Rectal smooth muscle tissue (tissue), 1 donor: ENCODE data around the gene FMO1.
A peak's percentile ranks its signal among the peaks of the same experiment; 100 is the strongest.
"Not testable (repeated sequence)": the region's sequence is repeated elsewhere in the genome, so short reads cannot be mapped to it uniquely, and the experiment has no call there.

ENCODE experiments used
- H3K27ac ChIP-seq: one replicate; pipeline ENCODE4 v1.7.0; 2013; ENCODE audit warnings: low read depth, low read length, inconsistent platforms
- H3K27me3 ChIP-seq: one replicate; pipeline ENCODE4 v1.7.0; 2013; ENCODE audit warnings: low read length; ENCODE audit not compliant: control insufficient read depth, insufficient read depth
- H3K36me3 ChIP-seq: one replicate; pipeline ENCODE4 v1.7.0; 2013; ENCODE audit warnings: low read length; ENCODE audit not compliant: control insufficient read depth, insufficient read depth
- H3K4me1 ChIP-seq: one replicate; pipeline ENCODE4 v1.7.0; 2013; ENCODE audit warnings: low read length; ENCODE audit not compliant: control insufficient read depth, insufficient read depth
- H3K4me3 ChIP-seq: one replicate; pipeline ENCODE4 v1.7.0; 2013; ENCODE audit warnings: low read length
- H3K9ac ChIP-seq: one replicate; pipeline ENCODE4 v1.7.0; 2013; ENCODE audit warnings: low read length

Gene FMO1

DNA sequence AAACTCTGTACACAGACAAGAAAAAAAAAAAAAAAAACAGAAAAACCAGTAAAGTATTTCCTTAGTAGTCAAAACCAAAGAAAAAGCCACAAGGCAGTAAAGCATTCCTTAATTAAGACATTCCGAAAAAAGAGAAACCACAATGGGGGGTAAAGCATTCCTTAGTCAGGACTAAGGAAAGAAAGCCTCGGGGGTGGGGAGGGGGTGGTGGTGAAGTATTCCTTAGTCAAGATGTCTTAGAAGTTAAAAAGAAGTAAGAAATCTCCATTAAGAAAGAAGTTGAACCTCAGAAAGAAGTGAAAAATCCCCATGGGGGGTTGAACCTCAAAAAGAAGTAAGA lies 28.2 kb upstream of the FMO1 start:
- no peaks in the 10 kb centered on the region for H3K4me1 ChIP-seq
- no peak overlapping the region for H3K4me3 ChIP-seq
- H3K27ac ChIP-seq, result no peak overlapping the region
- no peaks in the 10 kb centered on the region for H3K27me3 ChIP-seq
- H3K9ac ChIP-seq, result no peak overlapping the region
- H3K36me3 ChIP-seq, result no peaks in the 10 kb centered on the region

GRCh38 chr1:171220581-171221054 lies 27.7 kb upstream of the FMO1 start:
- no peaks in the 10 kb centered on the region for H3K36me3 ChIP-seq
- no peak overlapping the region for H3K9ac ChIP-seq
- H3K4me3 ChIP-seq, result no peak overlapping the region
- no peaks in the 10 kb centered on the region for H3K27me3 ChIP-seq
- no peaks in the 10 kb centered on the region for H3K4me1 ChIP-seq
- peak overlapping the region; percentile 14 for H3K27ac ChIP-seq

- no peak overlapping the region for H3K4me3 ChIP-seq
- no peaks in the 10 kb centered on the region for H3K27me3 ChIP-seq
- H3K27ac ChIP-seq, result no peak overlapping the region
- no peaks in the 10 kb centered on the region for H3K36me3 ChIP-seq
- no peaks in the 10 kb centered on the region for H3K4me1 ChIP-seq
- H3K9ac ChIP-seq, result no peak overlapping the region
Measured at GRCh38 chr1:171221665-171222591, 26.4 kb upstream of the FMO1 start.

- Histone ChIP-seq H3K4me3 (no peak overlapping the region), H3K27me3 (no peaks in the 10 kb centered on the region), H3K9ac (no peak overlapping the region), H3K36me3 (no peaks in the 10 kb centered on the region), H3K27ac (no peak overlapping the region), H3K4me1 (no peaks in the 10 kb centered on the region)
Measured at GRCh38 chr1:171222936-171223335, 25.4 kb upstream of the FMO1 start.

- not testable (repeated sequence) for H3K27me3 ChIP-seq, H3K4me3 ChIP-seq, H3K36me3 ChIP-seq, H3K9ac ChIP-seq, H3K27ac ChIP-seq, H3K4me1 ChIP-seq
Measured at GRCh38 chr1:171224257-171224656, 24.0 kb upstream of the FMO1 start.

- H3K4me3 ChIP-seq, result no peak overlapping the region
- H3K36me3 ChIP-seq, result no peaks in the 10 kb centered on the region
- no peak overlapping the region for H3K9ac ChIP-seq
- no peaks in the 10 kb centered on the region for H3K4me1 ChIP-seq
- no peak overlapping the region for H3K27ac ChIP-seq
- H3K27me3 ChIP-seq, result no peaks in the 10 kb centered on the region
Measured at GRCh38 chr1:171226747-171227370, 21.4 kb upstream of the FMO1 start.

DNA sequence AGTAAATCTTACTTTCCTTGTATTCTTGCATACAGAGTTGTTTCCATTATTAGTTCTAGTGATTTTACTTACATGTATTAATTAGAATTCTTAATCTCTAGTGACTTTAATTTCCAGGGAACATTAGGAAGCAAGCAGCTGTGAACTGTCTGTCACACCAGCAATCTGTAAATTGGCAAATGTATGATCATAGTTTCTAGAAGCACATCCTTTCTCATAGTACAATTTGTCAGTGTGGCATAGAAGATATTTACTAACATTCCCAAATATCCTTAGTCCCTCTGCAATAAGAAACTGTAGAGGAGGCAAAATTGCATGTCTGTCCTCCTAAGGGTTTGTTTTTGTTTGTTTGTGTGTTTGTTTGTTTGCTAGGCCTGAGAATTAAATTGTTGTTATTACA lies 17.0 kb upstream of the FMO1 start:
- H3K27me3 ChIP-seq, result no peaks in the 10 kb centered on the region
- H3K27ac ChIP-seq, result no peak overlapping the region
- no peaks in the 10 kb centered on the region for H3K36me3 ChIP-seq
- H3K4me3 ChIP-seq, result no peak overlapping the region
- no peak overlapping the region for H3K9ac ChIP-seq
- H3K4me1 ChIP-seq, result no peaks in the 10 kb centered on the region

- Histone ChIP-seq H3K9ac (no peak overlapping the region), H3K4me3 (no peak overlapping the region), H3K27ac (no peak overlapping the region)
Measured at GRCh38 chr1:171233183-171233582, 15.1 kb upstream of the FMO1 start.

GRCh38 chr1:171236231-171236630 lies 12.1 kb upstream of the FMO1 start:
- H3K36me3 ChIP-seq, H3K4me1 ChIP-seq, H3K9ac ChIP-seq, H3K27ac ChIP-seq, H3K27me3 ChIP-seq, H3K4me3 ChIP-seq: not testable (repeated sequence)

More at GRCh38 chr1:171233183-171233582, 15.1 kb upstream of the FMO1 start:
- Histone ChIP-seq H3K36me3 (no peaks in the 10 kb centered on the region), H3K4me1 (no peaks in the 10 kb centered on the region), H3K27me3 (no peaks in the 10 kb centered on the region)

- no peak overlapping the region for H3K4me3 ChIP-seq
- H3K27ac ChIP-seq, result no peak overlapping the region
- no peaks in the 10 kb centered on the region for H3K4me1 ChIP-seq
- no peaks in the 10 kb centered on the region for H3K36me3 ChIP-seq
- no peak overlapping the region for H3K9ac ChIP-seq
- H3K27me3 ChIP-seq, result no peaks in the 10 kb centered on the region
Measured at GRCh38 chr1:171243878-171244277, 4.4 kb upstream of the FMO1 start.

- Histone ChIP-seq H3K27me3 (peaks cover 3% of the 10 kb centered on the region), H3K9ac (no peak overlapping the region), H3K4me3 (no peak overlapping the region), H3K36me3 (no peaks in the 10 kb centered on the region), H3K4me1 (no peaks in the 10 kb centered on the region), H3K27ac (no peak overlapping the region)
Measured at GRCh38 chr1:171245458-171246064, 2.7 kb upstream of the FMO1 start.

- Histone ChIP-seq H3K27ac (no peak overlapping the region), H3K9ac (no peak overlapping the region)
Measured at GRCh38 chr1:171247501-171247900, 793 bp upstream of the FMO1 start.

More at GRCh38 chr1:171247501-171247900, 793 bp upstream of the FMO1 start:
- H3K4me3 ChIP-seq, result no peak overlapping the region
- no peaks in the 10 kb centered on the region for H3K4me1 ChIP-seq
- no peaks in the 10 kb centered on the region for H3K36me3 ChIP-seq
- H3K27me3 ChIP-seq, result peaks cover 3% of the 10 kb centered on the region
